GM18907 (cell line): Measurements from ENCODE around the gene PRCC.
"Not testable (repeated sequence)": the region's sequence is repeated elsewhere in the genome, so short reads cannot be mapped to it uniquely, and the experiment has no call there.

Source experiments
- ATAC-seq: cut with Tn5 transposase; IDR thresholded peaks from one replicate; pipeline ENCODE4 v1.9.1; 2021; ENCODE audit warnings: mild to moderate bottlenecking, moderate library complexity; ENCODE audit not compliant: unreplicated experiment

PRCC gene

DNA sequence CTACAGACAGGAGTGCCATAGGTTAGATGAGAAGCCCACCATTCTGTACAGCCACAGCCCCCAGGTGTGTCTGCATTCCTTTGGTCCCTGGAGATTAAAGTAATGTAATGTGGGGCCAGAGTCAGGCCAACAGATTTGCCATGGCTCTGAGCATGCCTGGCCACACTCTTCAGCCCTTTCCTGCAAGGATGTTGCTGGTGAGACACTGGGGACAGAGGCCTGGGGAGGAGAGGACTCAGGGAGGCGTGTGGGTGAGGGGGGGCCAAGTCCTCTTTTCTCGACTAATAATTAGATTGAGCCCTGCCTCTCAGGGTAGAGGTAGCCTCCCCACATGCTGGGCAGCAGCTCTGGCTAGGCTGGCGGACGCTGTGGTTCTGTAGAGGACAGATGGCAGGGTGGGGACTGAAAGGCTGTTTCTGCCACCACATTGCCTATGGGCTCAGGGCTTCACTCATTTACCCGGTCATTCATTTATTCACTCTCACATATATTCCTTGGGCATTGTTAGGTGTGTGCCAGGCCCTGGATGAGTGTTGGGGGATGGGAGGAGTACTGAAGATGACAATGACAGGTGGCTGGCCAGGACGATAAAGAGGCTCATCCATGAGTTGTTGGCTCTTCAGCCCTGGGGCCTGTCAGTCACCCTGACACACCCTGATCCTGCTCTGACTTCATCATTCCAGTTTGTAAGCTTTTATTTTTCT, 7.1 kb upstream of the PRCC start:
- no peak for ATAC-seq

- ATAC-seq = no peak
These were observed 6.6 kb upstream of the PRCC start for GRCh38 chr1:156760796-156761104.

GRCh38 chr1:156765136-156765535, 2.2 kb upstream of the PRCC start:
- not testable (repeated sequence) for ATAC-seq

- no peak for ATAC-seq
These were observed 1.7 kb upstream of the PRCC start for GRCh38 chr1:156765666-156766065.

GRCh38 chr1:156766298-156767100, 836 bp upstream of the PRCC start:
- ATAC-seq = peak; percentile 18

DNA sequence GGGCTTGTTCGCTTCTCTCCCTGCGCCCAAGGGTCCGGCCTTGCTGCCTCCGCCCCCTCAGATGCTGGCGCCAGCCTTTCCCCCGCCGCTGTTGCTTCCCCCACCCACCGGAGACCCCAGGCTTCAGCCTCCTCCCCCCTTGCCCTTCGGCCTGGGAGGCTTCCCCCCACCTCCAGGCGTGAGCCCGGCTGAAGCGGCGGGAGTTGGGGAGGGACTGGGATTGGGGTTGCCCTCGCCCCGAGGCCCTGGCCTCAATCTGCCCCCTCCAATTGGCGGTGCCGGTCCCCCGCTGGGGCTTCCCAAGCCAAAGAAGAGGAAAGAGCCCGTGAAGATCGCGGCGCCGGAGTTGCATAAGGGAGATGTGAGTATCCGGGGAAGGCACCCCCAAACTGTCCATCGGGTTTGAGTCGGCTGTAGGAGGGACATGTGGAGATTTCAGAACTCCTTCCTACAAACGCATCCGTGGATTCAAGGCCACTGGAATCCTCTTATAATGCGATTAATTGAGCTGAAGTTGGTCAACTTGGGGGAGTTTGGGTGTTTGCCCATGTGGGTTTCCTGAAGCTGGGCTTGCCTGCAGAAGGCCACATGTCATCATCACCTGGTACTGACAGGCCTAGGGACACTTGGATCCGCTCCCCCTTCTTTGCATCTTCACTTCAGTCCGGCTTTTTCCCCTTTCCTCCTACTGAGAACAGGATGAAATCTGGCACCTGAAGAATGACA, 707 bp downstream of the PRCC start:
- peak; percentile 9 for ATAC-seq

DNA sequence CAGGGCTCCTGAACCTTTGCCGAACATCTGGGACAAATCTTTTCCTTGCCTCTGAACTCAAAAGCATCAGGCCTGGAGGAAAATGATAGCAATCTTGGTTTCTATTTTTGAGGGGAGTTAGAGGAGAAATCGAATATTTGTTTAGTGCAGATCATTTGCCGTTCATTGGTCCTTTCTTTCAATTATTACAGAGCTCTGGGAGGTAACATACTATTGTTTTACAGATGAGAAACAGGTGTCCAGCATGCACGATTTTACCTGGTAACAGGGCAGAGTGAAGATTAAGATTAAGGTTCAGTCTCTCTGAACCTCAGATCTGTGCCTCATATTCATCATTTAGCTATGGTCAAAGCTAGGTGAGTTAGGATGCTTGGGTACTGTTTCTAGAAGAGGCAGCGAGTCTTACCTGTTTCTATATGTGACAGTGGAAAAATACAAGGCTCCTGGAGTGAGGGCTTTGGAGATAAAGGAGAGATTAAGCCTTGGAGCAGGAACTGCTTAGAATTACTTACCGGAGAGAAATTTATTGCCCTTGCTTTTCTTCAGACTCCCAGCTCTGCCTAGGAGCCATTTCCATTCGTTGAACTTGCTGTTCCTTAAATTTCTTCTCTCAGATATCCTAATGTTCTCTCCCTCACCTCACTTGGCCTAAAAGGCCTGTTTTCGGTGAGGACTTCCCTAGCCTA, 1.4 kb downstream of the PRCC start:
- no peak for ATAC-seq

DNA sequence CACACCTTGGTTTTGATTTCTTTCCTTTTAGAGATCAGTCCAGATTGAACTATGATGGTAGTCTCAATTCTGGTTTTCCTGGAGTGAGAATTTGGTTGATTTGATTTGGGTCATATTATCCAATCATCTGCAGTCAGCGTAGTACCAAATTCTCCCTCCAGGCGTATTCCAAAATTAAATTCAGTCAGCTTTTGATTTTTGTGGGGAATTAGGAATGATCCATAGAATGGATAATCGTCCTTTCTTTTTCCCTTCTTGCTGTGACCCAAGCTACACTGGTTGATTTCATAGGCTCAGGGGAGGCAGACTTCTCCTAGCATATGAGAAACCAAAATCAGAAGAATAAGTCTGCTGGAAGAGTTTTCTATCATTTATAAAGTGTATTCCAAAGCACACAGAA, 4.9 kb downstream of the PRCC start:
- no peak for ATAC-seq

- ATAC-seq = no peak
These were observed 5.6 kb downstream of the PRCC start for GRCh38 chr1:156772728-156773497.

DNA sequence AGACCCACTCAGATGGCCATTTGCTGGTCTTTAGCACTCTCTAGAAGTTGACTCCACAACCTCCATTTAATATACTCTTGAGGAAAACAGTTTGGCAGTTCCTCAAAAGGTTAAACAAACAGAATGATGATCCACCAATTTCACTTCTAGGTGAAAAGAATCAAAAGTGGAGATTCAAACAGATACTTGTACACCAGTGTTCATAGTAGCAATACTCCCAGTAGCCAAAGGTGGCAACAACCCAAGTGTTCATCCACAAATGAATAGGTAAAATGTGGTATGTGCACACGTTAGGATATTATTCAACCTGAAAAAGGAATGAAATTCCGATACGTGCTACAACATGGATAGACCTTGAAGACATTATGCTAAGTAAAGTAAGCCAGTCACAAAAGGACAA, 6.3 kb downstream of the PRCC start:
- ATAC-seq = no peak

DNA sequence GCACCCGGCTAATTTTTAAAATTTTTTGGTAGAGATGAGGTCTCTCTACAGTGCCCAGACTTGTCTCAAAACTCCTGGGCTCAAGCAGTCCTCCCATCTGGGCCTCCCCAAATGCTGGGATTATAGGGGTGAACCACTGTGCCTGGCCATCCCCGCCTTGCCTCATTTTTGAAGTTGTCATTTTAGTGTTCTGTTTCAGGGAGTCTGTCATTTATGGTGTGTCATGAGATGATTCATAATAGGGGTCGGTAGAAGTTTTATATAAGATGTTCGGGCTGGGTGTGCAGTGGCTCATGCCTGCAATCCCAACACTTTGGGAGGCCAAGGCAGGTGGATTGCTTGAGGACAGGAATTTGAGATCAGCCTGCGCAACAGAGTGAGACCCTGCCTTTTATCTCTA, 8.5 kb downstream of the PRCC start:
- no peak for ATAC-seq

DNA sequence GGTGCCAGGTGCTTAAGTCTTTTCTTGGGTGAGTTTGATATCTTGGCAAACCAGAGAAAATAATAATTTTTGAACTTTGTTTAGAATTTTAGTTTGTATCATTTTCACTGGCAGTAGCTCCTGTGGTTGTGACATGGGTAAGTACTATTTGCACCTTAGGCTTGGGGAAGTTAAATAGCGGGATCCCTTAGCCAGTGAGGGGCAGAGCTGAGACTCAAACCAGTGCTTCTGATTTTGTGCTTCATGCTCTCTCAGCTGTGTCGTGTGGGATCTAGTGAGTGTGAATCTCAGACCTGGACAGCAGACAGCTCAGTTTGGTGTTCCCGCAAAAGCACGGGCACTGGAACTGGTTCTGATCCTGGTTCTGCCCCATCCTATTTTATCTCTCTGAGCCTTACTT, 9.6 kb downstream of the PRCC start:
- ATAC-seq = no peak

- ATAC-seq = no peak
These were observed 10.2 kb downstream of the PRCC start for GRCh38 chr1:156777573-156777972.

GRCh38 chr1:156781585-156782186, 14.4 kb downstream of the PRCC start:
- ATAC-seq = no peak

DNA sequence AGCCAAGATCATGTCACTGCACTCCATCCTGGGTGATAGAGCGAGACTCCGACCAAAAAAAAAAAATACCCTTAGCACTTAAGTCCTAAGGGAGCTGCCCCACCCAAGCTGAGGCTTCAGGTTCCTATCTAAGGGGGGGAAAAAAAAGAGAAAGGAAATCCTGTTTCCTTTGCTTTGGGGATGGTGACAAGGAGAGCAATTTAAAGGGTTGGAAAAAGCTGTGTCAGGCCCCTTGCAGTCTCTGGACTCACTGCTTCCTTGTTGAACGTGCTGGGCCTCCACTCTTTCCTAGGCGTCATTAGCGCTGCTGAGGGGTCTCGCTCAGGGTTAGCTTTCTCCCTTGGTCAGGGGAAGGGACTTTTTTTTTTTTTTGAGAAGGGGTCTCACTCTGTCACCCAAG, 18.1 kb downstream of the PRCC start:
- ATAC-seq = no peak

GRCh38 chr1:156786640-156787039, 19.3 kb downstream of the PRCC start:
- no peak for ATAC-seq

DNA sequence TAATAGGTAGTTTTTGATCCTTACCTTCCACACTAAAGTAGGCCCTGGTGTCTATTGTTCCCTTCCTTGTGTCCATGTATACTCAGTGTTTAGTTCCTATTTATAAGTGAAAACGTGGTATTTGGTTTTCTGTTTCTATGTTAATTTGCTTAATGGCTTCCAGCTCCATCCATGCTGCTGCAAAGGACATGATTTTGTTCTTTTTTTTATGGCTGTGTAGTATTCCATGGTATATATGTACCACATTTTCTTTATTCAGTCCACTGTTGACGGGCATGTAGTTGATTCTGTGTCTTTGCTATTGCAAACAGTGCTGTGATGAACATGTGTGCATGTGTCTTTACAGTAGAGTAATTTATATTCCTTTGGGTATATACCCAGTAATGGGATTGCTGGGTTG, 20.8 kb downstream of the PRCC start:
- ATAC-seq = no peak

GRCh38 chr1:156789621-156790318, 22.4 kb downstream of the PRCC start:
- ATAC-seq = no peak

DNA sequence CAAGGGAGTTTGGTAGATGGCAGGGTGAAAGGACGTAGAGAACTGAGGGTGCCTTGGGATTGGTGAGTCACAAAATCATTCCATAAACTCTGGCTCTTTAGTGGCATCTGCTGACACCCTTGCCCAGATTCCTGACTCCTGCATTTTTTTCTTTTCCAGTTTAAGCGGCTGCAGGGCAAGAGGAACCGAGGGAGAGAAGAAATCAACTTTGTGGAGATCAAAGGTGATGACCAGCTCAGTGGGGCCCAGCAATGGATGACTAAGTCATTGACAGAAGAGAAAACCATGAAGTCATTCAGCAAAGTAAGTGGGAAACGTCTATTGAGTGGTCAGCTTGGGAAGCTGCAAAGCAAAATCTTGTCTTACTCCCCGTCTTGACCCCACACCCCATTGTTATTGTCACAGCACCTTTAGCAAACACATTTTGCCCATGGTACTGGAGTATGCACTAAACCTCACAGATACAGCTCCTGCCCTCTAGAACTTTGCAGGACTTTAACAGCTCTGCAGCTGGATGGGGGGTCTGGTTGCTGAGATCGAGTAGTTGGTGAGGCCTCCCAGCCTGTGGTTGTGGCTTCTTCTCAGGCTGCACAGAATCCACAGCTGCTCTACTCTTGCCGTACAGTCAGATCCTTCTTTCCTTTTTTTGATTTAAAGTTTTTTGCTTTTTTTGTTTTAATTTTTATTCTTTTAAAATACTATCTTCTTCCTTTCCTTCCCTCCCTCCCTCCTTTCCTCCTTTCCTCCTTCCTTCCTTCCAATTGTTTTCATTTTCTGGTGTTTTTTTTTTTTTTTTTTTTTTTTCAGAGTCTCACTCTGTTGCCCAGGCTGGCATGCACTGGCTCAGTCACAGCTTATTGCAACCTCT, 27.4 kb downstream of the PRCC start:
- no peak for ATAC-seq
